Testis (tissue), 3 donors: ENCODE measurements around the gene ARID5A. TPM values are rescaled to one million over a fixed set of nuclear protein-coding genes. Genes with fewer than 3 reads are reported as not detected.
A peak's percentile ranks its signal among the peaks of the same experiment; 100 is the strongest.
"Not testable (repeated sequence)": the region's sequence is repeated elsewhere in the genome, so short reads cannot be mapped to it uniquely, and the experiment has no call there.

Source experiments
- DNase-seq: peaks from one replicate; pipeline ENCODE4 v3.0.0-alpha.2; 2019
- H3K27ac ChIP-seq, 2 donors: fragments of 200-600 bp; sonication (generic); one replicate each; pipeline ENCODE4 v1.5.1; 2019
- H3K27me3 ChIP-seq: fragments of 200-600 bp; sonication (generic); one replicate; pipeline ENCODE4 v1.5.1; 2019
- H3K36me3 ChIP-seq: fragments of 200-600 bp; sonication (generic); one replicate; pipeline ENCODE4 v1.5.1; 2017; ENCODE audit warnings: low read depth; ENCODE audit errors: missing control alignments
- H3K4me1 ChIP-seq: fragments of 200-600 bp; sonication (generic); one replicate; pipeline ENCODE4 v1.5.1; 2019
- H3K4me3 ChIP-seq, 2 donors: fragments of 200-600 bp; sonication (generic); one replicate each; pipeline ENCODE4 v1.5.1; 2017 to 2019
- H3K9me3 ChIP-seq: fragments of 200-600 bp; sonication (generic); one replicate; pipeline ENCODE4 v1.5.1; 2017
- CTCF ChIP-seq, 3 experiments: fragments of 450-650 bp in 2 of 3; fragments of 200-600 bp in 1 of 3; sonication (generic) in 1 of 3; IDR thresholded peaks; one replicate each; pipeline ENCODE4 v1.5.1; 2016 to 2019; ENCODE audit warnings: antibody characterized with exemption in 3 of 3, mild to moderate bottlenecking in 2 of 3, moderate library complexity in 1 of 3
- POLR2A ChIP-seq: fragments of 450-650 bp; IDR thresholded peaks from one replicate; pipeline ENCODE4 v1.6.1; 2017; ENCODE audit warnings: antibody characterized with exemption, mild to moderate bottlenecking, moderate library complexity
- WGBS, 2 donors: methylation state at CpG; one replicate each; pipeline ENCODE4 v1.1.5; 2018; 5-methylcytosine and 5-hydroxymethylcytosine counted together
- intact Hi-C: fragments of 100-400 bp; cut with DNase I; formaldehyde crosslinking; loops from one replicate; pipeline ENCODE4 v1.15.1; 2023; ENCODE audit warnings: low total_unique reads
- polyA plus RNA-seq: library from polyadenylated mRNA; stranded (reverse); fragments of 350-450 nt; fragmentation: Illumina TruSeq; extraction: RNeasy Lipid Tissue Mini Kit (QIAGEN cat#74804); gene quantifications from one replicate; pipeline ENCODE4 v1.2.3, GENCODE V29; 2014; ENCODE audit warnings: low read depth, low replicate concordance; ENCODE audit not compliant: insufficient read depth
- total RNA-seq, 2 donors: library from RNA; depleted of rRNA; stranded (reverse); fragments of >200 nt; gene quantifications; one replicate each; pipeline ENCODE4 v1.2.3, GENCODE V29; 2016

Gene ARID5A
- total and polyA plus RNA-seq, 3 donors from 2014 or later: 20.1 to 33.7 (median 31.7) TPM

DNA sequence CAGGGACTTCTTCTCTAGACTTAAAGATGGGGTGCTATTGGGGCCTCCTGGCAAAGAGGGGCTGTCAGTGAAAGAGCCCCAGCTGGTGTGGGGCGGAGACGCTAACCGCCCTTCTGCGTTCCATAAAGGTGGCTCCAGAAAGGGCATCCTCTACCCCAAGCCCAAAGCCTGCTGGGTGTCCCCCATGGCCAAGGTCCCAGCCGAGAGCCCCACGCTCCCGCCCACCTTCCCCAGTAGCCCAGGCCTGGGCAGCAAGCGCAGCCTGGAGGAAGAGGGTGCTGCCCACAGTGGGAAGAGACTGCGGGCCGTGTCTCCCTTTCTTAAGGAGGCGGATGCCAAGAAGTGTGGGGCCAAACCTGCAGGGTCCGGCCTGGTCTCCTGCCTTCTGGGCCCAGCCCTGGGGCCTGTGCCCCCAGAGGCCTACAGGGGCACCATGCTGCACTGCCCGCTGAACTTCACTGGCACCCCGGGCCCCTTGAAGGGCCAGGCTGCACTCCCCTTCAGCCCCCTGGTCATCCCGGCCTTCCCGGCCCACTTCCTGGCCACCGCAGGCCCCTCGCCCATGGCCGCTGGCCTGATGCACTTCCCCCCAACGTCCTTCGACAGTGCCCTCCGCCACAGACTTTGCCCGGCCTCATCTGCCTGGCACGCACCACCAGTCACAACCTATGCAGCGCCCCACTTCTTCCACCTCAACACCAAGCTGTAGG lies 15.2 kb downstream of the ARID5A start:
- H3K4me1 ChIP-seq: peaks cover 5% of the 10 kb centered on the region
- H3K27me3 ChIP-seq: no peaks in the 10 kb centered on the region
- WGBS, 2 donors: 94 to 97% methylated on average over 15 to 25 of the region's 25 CpGs
- H3K4me3 ChIP-seq: no peak overlapping the region
- H3K36me3 ChIP-seq: no peaks in the 10 kb centered on the region
- intact Hi-C loops: no loop called here
- no peak overlapping the region for H3K27ac ChIP-seq
- no peak for TF ChIP-seq POLR2A
- no peak for TF ChIP-seq CTCF (IDR thresholded peaks at IDR 0.05)
- DNase-seq: no peak
- H3K9me3 ChIP-seq: no peaks in the 10 kb centered on the region

- no peak for DNase-seq
- intact Hi-C loops: no loop called here
- Histone ChIP-seq H3K27ac (no peak overlapping the region), H3K9me3 (no peaks in the 10 kb centered on the region), H3K27me3 (no peaks in the 10 kb centered on the region), H3K36me3 (no peaks in the 10 kb centered on the region), H3K4me3 (no peak overlapping the region), H3K4me1 (peaks cover 8% of the 10 kb centered on the region)
- TF ChIP-seq CTCF (IDR thresholded peaks at IDR 0.05) (no peak), POLR2A (no peak)
- WGBS, 2 donors: 88% methylated on average over 17 to 18 of the region's 18 CpGs
Measured at GRCh38 chr2:96552315-96553175, 16.0 kb downstream of the ARID5A start.

GRCh38 chr2:96553176-96553956 lies 16.8 kb downstream of the ARID5A start:
- H3K9me3 ChIP-seq: no peaks in the 10 kb centered on the region
- no peak overlapping the region for H3K4me3 ChIP-seq
- H3K36me3 ChIP-seq: no peaks in the 10 kb centered on the region
- intact Hi-C loops: no loop called here
- H3K27ac ChIP-seq: no peak overlapping the region
- TF ChIP-seq POLR2A: no peak
- no peak for TF ChIP-seq CTCF (IDR thresholded peaks at IDR 0.05)
- 85 to 94% methylated on average over 6 to 16 of the region's 16 CpGs for WGBS, 2 donors
- peaks cover 8% of the 10 kb centered on the region for H3K4me1 ChIP-seq
- no peak for DNase-seq
- H3K27me3 ChIP-seq: no peaks in the 10 kb centered on the region

DNA sequence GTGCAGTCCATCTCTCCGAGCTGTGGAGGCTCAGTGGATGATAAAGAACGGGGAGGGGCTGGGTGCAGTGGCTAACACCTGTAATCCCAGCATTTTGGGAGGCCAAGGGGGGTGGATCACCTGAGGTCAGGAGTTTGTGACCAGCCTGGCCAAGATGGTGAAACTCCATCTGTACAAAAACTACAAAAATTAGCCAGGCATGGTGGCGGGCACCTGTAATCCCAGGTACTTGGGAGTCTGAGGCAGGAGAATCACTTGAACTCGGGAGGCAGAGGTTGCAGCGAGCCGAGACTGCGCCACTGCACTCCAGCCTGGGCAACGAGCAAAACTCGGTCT lies 17.4 kb downstream of the ARID5A start:
- intact Hi-C loops, H3K36me3 ChIP-seq, H3K4me3 ChIP-seq, DNase-seq, H3K27me3 ChIP-seq, H3K9me3 ChIP-seq, H3K4me1 ChIP-seq: not testable (repeated sequence)
- H3K27ac ChIP-seq: peak overlapping the region in 1 of 2 donors; percentile 11
- 39 to 46% methylated on average over 8 to 9 of the region's 9 CpGs for WGBS, 2 donors
